ENCODE results near the gene CASZ1.

The CASZ1 gene, protein sequence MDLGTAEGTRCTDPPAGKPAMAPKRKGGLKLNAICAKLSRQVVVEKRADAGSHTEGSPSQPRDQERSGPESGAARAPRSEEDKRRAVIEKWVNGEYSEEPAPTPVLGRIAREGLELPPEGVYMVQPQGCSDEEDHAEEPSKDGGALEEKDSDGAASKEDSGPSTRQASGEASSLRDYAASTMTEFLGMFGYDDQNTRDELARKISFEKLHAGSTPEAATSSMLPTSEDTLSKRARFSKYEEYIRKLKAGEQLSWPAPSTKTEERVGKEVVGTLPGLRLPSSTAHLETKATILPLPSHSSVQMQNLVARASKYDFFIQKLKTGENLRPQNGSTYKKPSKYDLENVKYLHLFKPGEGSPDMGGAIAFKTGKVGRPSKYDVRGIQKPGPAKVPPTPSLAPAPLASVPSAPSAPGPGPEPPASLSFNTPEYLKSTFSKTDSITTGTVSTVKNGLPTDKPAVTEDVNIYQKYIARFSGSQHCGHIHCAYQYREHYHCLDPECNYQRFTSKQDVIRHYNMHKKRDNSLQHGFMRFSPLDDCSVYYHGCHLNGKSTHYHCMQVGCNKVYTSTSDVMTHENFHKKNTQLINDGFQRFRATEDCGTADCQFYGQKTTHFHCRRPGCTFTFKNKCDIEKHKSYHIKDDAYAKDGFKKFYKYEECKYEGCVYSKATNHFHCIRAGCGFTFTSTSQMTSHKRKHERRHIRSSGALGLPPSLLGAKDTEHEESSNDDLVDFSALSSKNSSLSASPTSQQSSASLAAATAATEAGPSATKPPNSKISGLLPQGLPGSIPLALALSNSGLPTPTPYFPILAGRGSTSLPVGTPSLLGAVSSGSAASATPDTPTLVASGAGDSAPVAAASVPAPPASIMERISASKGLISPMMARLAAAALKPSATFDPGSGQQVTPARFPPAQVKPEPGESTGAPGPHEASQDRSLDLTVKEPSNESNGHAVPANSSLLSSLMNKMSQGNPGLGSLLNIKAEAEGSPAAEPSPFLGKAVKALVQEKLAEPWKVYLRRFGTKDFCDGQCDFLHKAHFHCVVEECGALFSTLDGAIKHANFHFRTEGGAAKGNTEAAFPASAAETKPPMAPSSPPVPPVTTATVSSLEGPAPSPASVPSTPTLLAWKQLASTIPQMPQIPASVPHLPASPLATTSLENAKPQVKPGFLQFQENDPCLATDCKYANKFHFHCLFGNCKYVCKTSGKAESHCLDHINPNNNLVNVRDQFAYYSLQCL (N-terminal part only)

GRCh38 chr1:10796029-10796944 lies at the start of gene CASZ1:
TSS of gene CASZ1 (minus strand) at chr1:10796646. CDS start at chr1:10693889, 102,757 bp downstream.
- DNase-seq, result peak; percentile 95

DNA sequence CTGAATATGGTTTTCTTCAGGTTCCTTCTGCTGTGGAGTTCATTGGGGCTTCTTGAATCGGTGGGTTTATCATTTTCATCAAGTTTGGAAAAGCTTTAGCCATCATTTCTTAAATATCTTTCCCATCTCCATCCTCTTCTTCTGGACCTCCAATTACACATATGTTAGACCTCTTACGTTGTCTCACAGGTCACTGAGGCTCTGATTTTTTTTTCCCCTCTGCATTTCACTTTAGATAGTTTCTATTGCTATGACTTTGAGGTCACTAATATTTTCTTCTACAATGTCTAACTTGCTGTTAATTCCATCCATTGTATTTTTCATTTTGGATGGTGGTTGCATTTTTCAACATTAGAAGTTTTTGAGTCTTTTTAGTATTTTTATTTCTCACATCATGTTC lies 47.3 kb upstream of the CASZ1 start:
- no peak for DNase-seq

- DNase-seq, result peak; percentile 87
These were observed 44.7 kb upstream of the CASZ1 start for GRCh38 chr1:10841118-10841517.

DNA sequence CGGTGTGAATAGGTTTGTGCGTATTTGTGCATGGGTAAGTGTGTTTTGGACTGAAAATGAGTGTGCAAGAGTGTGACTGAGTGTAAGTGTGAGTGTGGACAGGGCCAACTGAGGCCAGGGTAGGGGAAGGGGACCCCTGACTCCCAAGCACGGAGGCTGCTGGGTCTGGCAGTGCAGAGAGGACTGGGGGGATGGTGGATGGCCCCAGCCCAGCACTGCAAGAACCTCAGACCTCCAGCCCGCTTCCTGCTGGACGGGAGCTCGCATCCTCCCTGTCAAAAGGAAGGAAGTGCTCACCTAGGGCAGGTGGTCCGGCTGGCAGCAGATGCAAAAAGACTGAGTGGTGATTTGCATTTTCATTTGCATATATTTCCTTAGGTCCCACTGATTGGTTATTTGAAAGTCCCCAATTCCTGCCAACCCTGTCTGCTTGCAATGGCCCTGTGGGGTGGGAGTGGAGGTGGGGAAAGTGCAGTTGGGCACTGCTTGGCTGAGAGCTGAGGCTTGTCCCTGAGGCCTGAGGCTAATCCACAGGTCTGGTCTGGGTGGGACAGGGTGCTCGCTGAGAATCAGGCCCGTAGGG lies 42.8 kb upstream of the CASZ1 start:
- no peak for DNase-seq

GRCh38 chr1:10838541-10838940 lies 42.1 kb upstream of the CASZ1 start:
- no peak for DNase-seq

- no peak for DNase-seq
These were observed 40.3 kb upstream of the CASZ1 start for GRCh38 chr1:10836726-10837125.

DNA sequence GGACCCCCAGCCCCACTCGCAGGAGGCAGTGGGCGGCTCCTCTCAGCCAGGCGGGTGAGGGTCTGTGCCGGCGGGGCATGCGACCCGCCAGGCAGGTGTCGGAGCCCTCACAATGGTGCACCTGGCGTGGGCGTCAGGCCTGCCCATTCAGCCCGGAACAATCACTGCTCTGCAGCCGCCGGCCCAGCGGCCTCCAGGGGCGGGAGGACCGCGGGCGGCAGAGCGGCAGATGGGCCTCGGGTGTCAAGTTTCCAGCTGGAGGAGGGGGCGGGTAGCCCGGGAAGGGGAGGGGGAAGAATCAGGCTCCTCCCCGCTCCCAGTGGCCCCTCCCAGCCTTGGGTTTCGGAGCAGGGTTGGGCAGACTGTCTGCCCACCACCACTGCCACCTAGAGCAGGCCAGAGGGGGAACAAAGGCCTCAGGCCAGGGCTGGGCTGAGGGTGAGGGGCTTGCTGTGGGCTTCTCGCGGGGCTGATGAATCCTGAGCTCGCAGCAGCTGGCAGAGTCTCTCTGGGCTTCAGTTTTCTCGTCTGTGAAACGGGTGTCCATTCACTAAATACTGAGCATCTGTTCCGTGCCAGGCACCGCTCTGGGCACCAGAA lies 39.5 kb upstream of the CASZ1 start:
- peak; percentile 96 for DNase-seq

- no peak for DNase-seq
These were observed 39.0 kb upstream of the CASZ1 start for GRCh38 chr1:10835421-10835820.

GRCh38 chr1:10834770-10835412 lies 38.4 kb upstream of the CASZ1 start:
- peak; percentile 63 for DNase-seq

DNA sequence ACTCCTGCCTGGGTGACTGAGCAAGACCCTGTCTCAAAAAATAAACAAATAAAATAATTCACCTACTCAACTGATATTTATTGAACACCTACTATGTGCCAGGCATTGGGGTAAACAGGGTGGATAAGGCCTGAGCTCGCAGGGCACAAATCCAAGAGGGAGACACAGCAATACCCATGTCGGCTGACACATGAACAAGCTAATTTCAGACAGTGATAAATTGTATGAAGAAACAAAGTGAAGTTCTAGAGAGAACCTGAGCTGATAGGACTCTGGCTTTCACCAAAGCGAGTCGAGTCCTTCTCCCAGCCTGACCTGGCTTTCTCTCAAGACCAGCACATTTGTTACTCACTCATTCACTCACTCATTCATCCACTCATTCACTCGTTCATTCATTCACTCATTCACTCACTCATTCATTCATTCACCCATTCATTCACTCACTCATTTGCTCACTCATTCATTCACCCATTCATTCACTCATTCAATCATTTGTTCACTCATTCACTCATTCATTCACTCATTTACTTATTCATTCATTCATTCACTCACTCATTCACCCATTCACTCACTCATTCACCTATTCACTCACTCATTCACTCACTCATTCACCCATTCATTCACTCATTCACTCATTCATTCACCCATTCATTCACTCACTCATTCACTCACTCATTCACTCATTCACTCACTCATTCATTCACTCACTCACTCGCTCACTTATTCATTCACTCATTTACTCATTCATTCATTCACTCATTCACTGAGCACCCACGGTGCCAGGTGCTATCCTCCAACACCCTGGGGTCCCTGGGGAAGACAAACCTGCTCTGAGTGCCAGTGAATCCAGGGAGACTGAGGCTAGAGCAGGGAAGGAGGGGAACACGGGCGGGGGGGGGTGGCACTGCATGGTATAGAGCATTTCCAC lies 37.4 kb upstream of the CASZ1 start:
- no peak for DNase-seq

GRCh38 chr1:10832703-10833102 lies 36.3 kb upstream of the CASZ1 start:
- DNase-seq, result peak; percentile 14

DNA sequence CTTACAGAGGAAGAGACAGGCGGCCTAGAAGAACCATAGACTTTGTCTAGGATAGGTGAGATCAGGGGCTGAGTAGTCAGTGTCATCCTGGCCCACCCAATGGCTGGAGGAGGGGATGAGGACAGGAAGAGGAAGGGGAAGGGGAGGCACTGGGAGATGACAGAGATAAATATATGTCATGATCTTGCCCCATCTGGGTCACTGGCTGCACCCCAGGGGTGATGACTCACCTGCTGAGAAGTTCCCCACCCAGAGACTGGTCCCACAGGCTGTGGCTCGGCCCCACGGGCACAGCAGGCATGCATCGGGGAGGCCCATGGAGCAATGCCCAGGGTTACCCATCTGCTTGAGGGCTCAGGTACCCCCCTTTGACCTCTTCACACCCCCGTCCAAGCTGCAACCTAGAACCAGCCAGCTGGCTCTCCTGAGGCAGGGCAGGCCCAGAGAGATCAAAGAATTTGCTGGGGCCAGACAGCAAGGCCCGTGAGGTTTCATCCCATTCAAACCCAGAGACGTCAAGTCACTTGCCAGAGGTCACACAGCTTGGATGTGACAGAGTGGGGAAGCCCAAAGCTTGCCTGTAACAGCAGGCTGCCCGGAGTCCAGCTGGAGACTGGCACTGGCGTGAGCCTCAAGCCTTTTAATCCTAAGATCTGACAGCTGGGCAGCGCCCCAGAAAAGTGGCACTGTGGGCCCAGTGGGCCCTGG lies 34.7 kb upstream of the CASZ1 start:
- DNase-seq, result no peak

GRCh38 chr1:10829965-10830515 lies 33.6 kb upstream of the CASZ1 start:
- DNase-seq, result no peak

DNA sequence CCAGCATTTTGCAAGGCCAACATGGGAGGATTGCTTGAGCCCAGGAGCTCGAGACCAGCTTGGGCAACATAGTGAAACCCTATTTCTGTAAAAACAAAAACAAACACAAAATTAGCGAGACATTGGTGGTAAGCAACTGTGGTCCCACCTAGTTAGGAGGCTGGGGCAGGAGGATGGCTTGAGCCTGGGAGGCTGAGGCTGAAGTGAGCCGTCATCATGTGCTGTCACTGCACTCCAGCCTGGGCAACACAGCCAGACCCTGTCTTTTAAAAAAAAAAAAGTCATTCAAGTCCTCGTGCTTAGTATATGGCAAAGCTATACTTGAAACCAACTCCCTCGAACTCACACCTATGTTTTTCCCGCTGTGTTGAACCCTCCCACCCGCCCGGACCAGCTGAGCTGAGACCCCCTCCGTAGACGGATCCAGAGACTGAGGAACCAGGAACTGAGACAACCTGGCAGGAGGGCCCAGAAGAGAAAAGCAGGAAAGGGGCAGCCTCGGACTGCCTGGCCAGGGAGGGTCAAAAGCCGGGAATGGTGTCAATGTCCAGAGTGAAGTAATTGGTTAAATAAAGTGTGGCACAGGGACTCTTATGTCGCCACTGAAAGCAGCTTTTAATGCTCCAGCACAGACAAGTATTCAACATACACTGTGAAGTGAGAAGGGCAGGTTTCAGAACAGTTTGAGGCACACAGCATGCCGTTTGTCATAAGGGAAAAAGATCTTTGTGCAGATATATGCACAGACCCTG lies 32.8 kb upstream of the CASZ1 start:
- no peak for DNase-seq

DNA sequence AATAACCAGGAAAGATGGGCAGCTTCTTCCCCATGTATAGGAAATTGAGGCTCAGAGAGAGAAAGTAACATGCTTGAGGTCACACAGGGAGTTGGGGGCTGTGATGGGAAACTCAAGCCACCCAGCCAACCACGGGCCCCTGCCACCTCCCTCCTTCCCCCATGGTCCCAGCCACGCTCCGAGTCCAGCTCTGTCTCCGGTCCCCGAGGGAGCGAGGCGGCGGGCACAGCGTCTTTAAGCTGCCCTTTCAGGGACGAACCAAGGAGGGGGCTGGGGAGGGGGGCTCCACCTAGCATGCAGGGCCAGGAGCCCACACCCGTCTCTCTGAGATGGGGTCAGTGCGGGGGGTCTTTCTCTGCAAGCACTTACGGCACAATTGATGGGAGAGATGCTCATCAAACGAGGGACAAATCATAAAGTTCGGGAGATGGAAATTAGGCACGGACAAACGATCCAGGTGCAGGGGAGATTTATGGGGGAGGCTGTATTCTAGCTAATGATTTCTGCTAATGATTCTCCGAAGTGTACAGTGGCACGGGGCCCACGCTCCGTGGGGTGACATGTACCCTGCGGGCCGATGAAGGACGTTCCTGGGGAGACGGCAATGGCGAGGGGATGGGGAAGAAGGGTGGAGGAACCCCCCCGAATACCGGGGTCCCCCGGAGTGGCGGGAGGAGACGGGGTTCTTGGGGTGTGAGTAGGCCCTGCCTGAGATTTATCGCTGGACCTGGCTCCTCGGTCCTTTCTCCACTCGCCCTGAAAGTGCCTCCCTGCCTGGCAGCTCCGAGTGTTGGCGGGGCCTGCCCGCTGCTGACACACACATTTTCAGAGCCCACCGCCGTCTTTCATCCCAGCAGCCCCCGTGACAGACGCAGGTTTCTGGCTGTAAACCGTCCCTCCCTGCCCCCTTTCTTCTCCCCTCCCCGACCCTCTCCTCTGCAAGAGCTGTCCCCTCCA lies 31.2 kb upstream of the CASZ1 start:
- no peak for DNase-seq

DNA sequence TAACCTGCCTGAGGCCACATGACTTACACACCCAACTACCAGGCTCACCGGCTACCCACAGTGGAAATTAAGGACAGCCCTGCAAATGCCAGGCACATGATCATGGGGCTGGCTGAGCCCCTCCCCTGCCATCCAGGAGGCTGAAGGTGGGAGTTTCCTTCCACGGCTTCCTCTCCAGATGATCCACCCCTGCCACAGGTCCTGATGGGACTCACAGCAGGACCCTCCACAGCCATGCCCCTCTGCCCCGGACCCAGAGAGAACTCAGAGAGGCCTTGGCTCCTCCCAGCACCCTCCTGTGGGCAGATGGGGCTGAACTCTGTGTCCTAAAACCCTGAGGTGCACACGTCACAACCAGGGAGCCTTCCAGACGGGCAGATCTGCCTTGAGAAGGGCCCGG lies 29.1 kb upstream of the CASZ1 start:
- DNase-seq, result no peak

Measured in NCI-H345 (cell line).